Stimulated activated effector memory CD8-positive, alpha-beta T cell treated with anti-CD3 and anti-CD28 coated beads, Interleukin-12 subunit alpha, Interleukin-12 subunit beta, amount 100 ng/mL, for 72 hours (primary cell): ENCODE data around the gene SCARB1.
A peak's percentile ranks its signal among the peaks of the same experiment; 100 is the strongest.
"Not testable (repeated sequence)": the region's sequence is repeated elsewhere in the genome, so short reads cannot be mapped to it uniquely, and the experiment has no call there.

ENCODE experiments used
- ATAC-seq: fragments of 150-1000 bp; cut with Tn5 transposase; 2 replicates; pipeline ENCODE4 v1.10.0; 2021
- DNase-seq, 2 donors: peaks; one replicate each; pipeline ENCODE4 v3.0.0; 2021 to 2022; ENCODE audit warnings: low spot score in 2 of 2
- H3K27ac Mint-ChIP-seq: one replicate; pipeline ENCODE4 v1.8.0; 2022; ENCODE audit warnings: mild to moderate bottlenecking, mixed read lengths
- H3K36me3 Mint-ChIP-seq: one replicate; pipeline ENCODE4 v1.8.0; 2022; ENCODE audit warnings: mild to moderate bottlenecking, mixed read lengths
- H3K4me1 Mint-ChIP-seq: one replicate; pipeline ENCODE4 v1.8.0; 2022; ENCODE audit warnings: mixed read lengths
- H3K4me3 Mint-ChIP-seq: one replicate; pipeline ENCODE4 v1.8.0; 2022; ENCODE audit warnings: mild to moderate bottlenecking, mixed read lengths
- H3K9me3 Mint-ChIP-seq: one replicate; pipeline ENCODE4 v1.8.0; 2022; ENCODE audit warnings: mixed read lengths

SCARB1 gene

GRCh38 chr12:124863416-124864325, at the start of gene SCARB1:
SCARB1 (minus strand) TSS chr12:124863864; CDS start chr12:124863720, 144 bp downstream.
- peaks cover 35% of the 10 kb centered on the region for H3K4me1 Mint-ChIP-seq
- H3K9me3 Mint-ChIP-seq = no peaks in the 10 kb centered on the region
- H3K27ac Mint-ChIP-seq = peak within 1 kb of the TSS; percentile 97
- ATAC-seq (peak; percentile 86), DNase-seq (peak; percentile 68 to 88)
- peaks cover 18% of the 10 kb centered on the region for H3K36me3 Mint-ChIP-seq
- H3K4me3 Mint-ChIP-seq = peak within 1 kb of the TSS; percentile 75

GRCh38 chr12:124912529-124913287, 49.0 kb upstream of the SCARB1 start:
- not testable (repeated sequence) for DNase-seq, H3K9me3 Mint-ChIP-seq, ATAC-seq
- Mint-ChIP-seq H3K27ac (peak overlapping the region; percentile 100), H3K4me3 (peak overlapping the region; percentile 100), H3K36me3 (peaks cover 83% of the 10 kb centered on the region), H3K4me1 (peaks cover 66% of the 10 kb centered on the region)

- Mint-ChIP-seq H3K4me3 (peak overlapping the region; percentile 59), H3K27ac (peak overlapping the region; percentile 89), H3K36me3 (peaks cover 72% of the 10 kb centered on the region), H3K4me1 (peaks cover 57% of the 10 kb centered on the region)
- ATAC-seq, DNase-seq, H3K9me3 Mint-ChIP-seq: not testable (repeated sequence)
Measured at GRCh38 chr12:124911521-124911920, 47.9 kb upstream of the SCARB1 start.

GRCh38 chr12:124910561-124911478, 47.2 kb upstream of the SCARB1 start:
- DNase-seq (no peak), ATAC-seq (no peak)
- Mint-ChIP-seq H3K4me3 (peak overlapping the region; percentile 59), H3K27ac (peak overlapping the region; percentile 89), H3K36me3 (peaks cover 65% of the 10 kb centered on the region), H3K4me1 (peaks cover 59% of the 10 kb centered on the region), H3K9me3 (no peaks in the 10 kb centered on the region)

GRCh38 chr12:124909831-124910560, 46.3 kb upstream of the SCARB1 start:
- DNase-seq (no peak), ATAC-seq (no peak)
- Mint-ChIP-seq H3K4me3 (peak overlapping the region; percentile 59), H3K9me3 (no peaks in the 10 kb centered on the region), H3K36me3 (peaks cover 60% of the 10 kb centered on the region), H3K4me1 (peaks cover 61% of the 10 kb centered on the region), H3K27ac (peak overlapping the region; percentile 89)

GRCh38 chr12:124906606-124907261, 43.1 kb upstream of the SCARB1 start:
- Mint-ChIP-seq H3K4me3 (no peak overlapping the region), H3K9me3 (no peaks in the 10 kb centered on the region), H3K4me1 (peaks cover 43% of the 10 kb centered on the region), H3K36me3 (peaks cover 29% of the 10 kb centered on the region), H3K27ac (peak overlapping the region; percentile 26)
- ATAC-seq = peak; percentile 79
- peak; percentile 86 to 93 for DNase-seq

GRCh38 chr12:124904306-124905098, 40.8 kb upstream of the SCARB1 start:
- Mint-ChIP-seq H3K9me3 (no peaks in the 10 kb centered on the region), H3K27ac (no peak overlapping the region), H3K4me1 (peaks cover 21% of the 10 kb centered on the region), H3K4me3 (no peak overlapping the region), H3K36me3 (peaks cover 7% of the 10 kb centered on the region)
- ATAC-seq (peak; percentile 23), DNase-seq (no peak)

GRCh38 chr12:124902916-124903315, 39.3 kb upstream of the SCARB1 start:
- Mint-ChIP-seq H3K4me3 (no peak overlapping the region), H3K27ac (no peak overlapping the region), H3K4me1 (peaks cover 34% of the 10 kb centered on the region), H3K36me3 (no peaks in the 10 kb centered on the region), H3K9me3 (no peaks in the 10 kb centered on the region)
- DNase-seq (no peak), ATAC-seq (no peak)

GRCh38 chr12:124901003-124901402, 37.3 kb upstream of the SCARB1 start:
- Mint-ChIP-seq H3K9me3 (no peaks in the 10 kb centered on the region), H3K36me3 (no peaks in the 10 kb centered on the region), H3K4me3 (no peak overlapping the region), H3K27ac (no peak overlapping the region), H3K4me1 (peaks cover 27% of the 10 kb centered on the region)
- ATAC-seq (no peak), DNase-seq (no peak)

- peaks cover 23% of the 10 kb centered on the region for H3K4me1 Mint-ChIP-seq
- not testable (repeated sequence) for H3K36me3 Mint-ChIP-seq, H3K27ac Mint-ChIP-seq, DNase-seq, H3K4me3 Mint-ChIP-seq, ATAC-seq, H3K9me3 Mint-ChIP-seq
Measured at GRCh38 chr12:124900345-124900795, 36.7 kb upstream of the SCARB1 start.

GRCh38 chr12:124898923-124899294, 35.2 kb upstream of the SCARB1 start:
- DNase-seq (no peak), ATAC-seq (no peak)
- H3K27ac Mint-ChIP-seq = no peak overlapping the region
- peak overlapping the region; percentile 4 for H3K4me3 Mint-ChIP-seq
- no peaks in the 10 kb centered on the region for H3K9me3 Mint-ChIP-seq
- no peaks in the 10 kb centered on the region for H3K36me3 Mint-ChIP-seq
- H3K4me1 Mint-ChIP-seq = peaks cover 15% of the 10 kb centered on the region

- Mint-ChIP-seq H3K27ac (no peak overlapping the region), H3K9me3 (no peaks in the 10 kb centered on the region), H3K4me3 (peak overlapping the region; percentile 15), H3K36me3 (no peaks in the 10 kb centered on the region), H3K4me1 (peaks cover 15% of the 10 kb centered on the region)
- ATAC-seq (peak; percentile 85), DNase-seq (peak in 1 of 2 donors; percentile 72)
Measured at GRCh38 chr12:124898200-124898922, 34.7 kb upstream of the SCARB1 start.

GRCh38 chr12:124896461-124896860, 32.8 kb upstream of the SCARB1 start:
- peaks cover 15% of the 10 kb centered on the region for H3K4me1 Mint-ChIP-seq
- ATAC-seq (no peak), DNase-seq (no peak)
- H3K4me3 Mint-ChIP-seq = no peak overlapping the region
- no peak overlapping the region for H3K27ac Mint-ChIP-seq
- H3K36me3 Mint-ChIP-seq = no peaks in the 10 kb centered on the region
- H3K9me3 Mint-ChIP-seq = no peaks in the 10 kb centered on the region
